ENCODE measurements around the gene LMNTD2. TPM values are rescaled to one million over a fixed set of nuclear protein-coding genes. Genes with fewer than 3 reads are reported as not detected.
A peak's percentile ranks its signal among the peaks of the same experiment; 100 is the strongest.

Gene LMNTD2
- total and polyA plus RNA-seq, 2 experiments from 2014 or later: 0.22 to 0.36 TPM

- Histone ChIP-seq H3F3A (ENCODE audit: insufficient read depth) (no peaks in the 10 kb centered on the region), H3K4me2 (ENCODE audit: unreplicated experiment) (no peak overlapping the region), H3K4me1 (ENCODE audit: insufficient read depth) (no peaks in the 10 kb centered on the region), H3K9me3 (ENCODE audit: low read depth) (no peaks in the 10 kb centered on the region), H3K79me2 (ENCODE audit: insufficient read depth) (peaks cover 8% of the 10 kb centered on the region), H2AFZ (no peak overlapping the region), H3K27me3 (replicated peaks; ENCODE audit: insufficient read depth) (no peaks in the 10 kb centered on the region), H3K9me2 (ENCODE audit: insufficient read depth) (no peaks in the 10 kb centered on the region), H3K27ac (no peak overlapping the region), H3K36me3 (ENCODE audit: low read depth) (no peaks in the 10 kb centered on the region), H4K20me1 (ENCODE audit: insufficient read depth) (no peaks in the 10 kb centered on the region), H3K9ac (no peak overlapping the region), H3K4me3 (no peak overlapping the region)
- in situ Hi-C loops (cut with MboI): no loop called here
- WGBS, 2 experiments (ENCODE audit: low coverage in 1 of 2, low lambda C conversion rate in 2 of 2, missing lambda C conversion rate in 2 of 2): 78% methylated on average over 23 to 26 of the region's 29 CpGs
- DNase-seq: no peak
- TF ChIP-seq EZH2phosphoT487 (IDR thresholded peaks at IDR 0.05; ENCODE audit: insufficient read depth, low read depth): no peak
- no peak for TF ChIP-seq EZH2 (IDR thresholded peaks at IDR 0.05; ENCODE audit: insufficient read depth, poor library complexity, severe bottlenecking)
Observed at GRCh38 chr11:528815-529727, 31.5 kb downstream of the LMNTD2 start.

- no peaks in the 10 kb centered on the region for H3K36me3 ChIP-seq (ENCODE audit: low read depth)
- H3K79me2 ChIP-seq (ENCODE audit: insufficient read depth): peaks cover under 1% of the 10 kb centered on the region; the same call in 1 of the 2 replicates
- TF ChIP-seq EZH2 (IDR thresholded peaks at IDR 0.05; ENCODE audit: insufficient read depth, poor library complexity, severe bottlenecking) (no peak), EZH2phosphoT487 (IDR thresholded peaks at IDR 0.05; ENCODE audit: insufficient read depth, low read depth) (no peak)
- no peak overlapping the region for H3K4me2 ChIP-seq (ENCODE audit: unreplicated experiment)
- H3K27me3 ChIP-seq (replicated peaks; ENCODE audit: insufficient read depth): no peaks in the 10 kb centered on the region
- DNase-seq: no peak
- in situ Hi-C loops (cut with MboI): no loop called here
- H3K9me2 ChIP-seq (ENCODE audit: insufficient read depth): no peaks in the 10 kb centered on the region
- no peak overlapping the region for H3K9ac ChIP-seq
- no peaks in the 10 kb centered on the region for H3K4me1 ChIP-seq (ENCODE audit: insufficient read depth)
- H3K9me3 ChIP-seq (ENCODE audit: low read depth): no peaks in the 10 kb centered on the region
- H4K20me1 ChIP-seq (ENCODE audit: insufficient read depth): no peaks in the 10 kb centered on the region
- no peak overlapping the region for H3K27ac ChIP-seq
- H3F3A ChIP-seq (ENCODE audit: insufficient read depth): no peaks in the 10 kb centered on the region
- 79% methylated on average over 23 to 25 of the region's 30 CpGs for WGBS, 2 experiments (ENCODE audit: low coverage in 1 of 2, low lambda C conversion rate in 2 of 2, missing lambda C conversion rate in 2 of 2)
- no peak overlapping the region for H2AFZ ChIP-seq
- no peak overlapping the region for H3K4me3 ChIP-seq
Observed at GRCh38 chr11:528166-528814, 32.2 kb downstream of the LMNTD2 start.

GRCh38 chr11:526192-526591 lies 34.3 kb downstream of the LMNTD2 start:
- Histone ChIP-seq H3K4me2 (ENCODE audit: unreplicated experiment) (no peak overlapping the region), H3K27me3 (replicated peaks; ENCODE audit: insufficient read depth) (no peaks in the 10 kb centered on the region), H3K27ac (no peak overlapping the region), H3K4me1 (ENCODE audit: insufficient read depth) (no peaks in the 10 kb centered on the region), H3K9me2 (ENCODE audit: insufficient read depth) (no peaks in the 10 kb centered on the region), H3K4me3 (no peak overlapping the region), H3K79me2 (ENCODE audit: insufficient read depth) (no peaks in the 10 kb centered on the region), H3F3A (ENCODE audit: insufficient read depth) (no peaks in the 10 kb centered on the region), H4K20me1 (ENCODE audit: insufficient read depth) (no peaks in the 10 kb centered on the region), H2AFZ (no peak overlapping the region), H3K9ac (no peak overlapping the region), H3K36me3 (ENCODE audit: low read depth) (no peaks in the 10 kb centered on the region), H3K9me3 (ENCODE audit: low read depth) (no peaks in the 10 kb centered on the region)
- in situ Hi-C loops (cut with MboI): no loop called here
- DNase-seq: no peak
- TF ChIP-seq EZH2phosphoT487 (IDR thresholded peaks at IDR 0.05; ENCODE audit: insufficient read depth, low read depth): no peak
- no peak for TF ChIP-seq EZH2 (IDR thresholded peaks at IDR 0.05; ENCODE audit: insufficient read depth, poor library complexity, severe bottlenecking)
- 80 to 86% methylated on average over 17 of the region's 17 CpGs for WGBS, 2 experiments (ENCODE audit: low coverage in 1 of 2, low lambda C conversion rate in 2 of 2, missing lambda C conversion rate in 2 of 2)

- peaks cover 9% of the 10 kb centered on the region; the same call in 1 of the 2 replicates for H3K4me1 ChIP-seq (ENCODE audit: insufficient read depth)
- no peaks in the 10 kb centered on the region for H3K27me3 ChIP-seq (replicated peaks; ENCODE audit: insufficient read depth)
- H3K36me3 ChIP-seq (ENCODE audit: low read depth): no peaks in the 10 kb centered on the region
- no peaks in the 10 kb centered on the region for H4K20me1 ChIP-seq (ENCODE audit: insufficient read depth)
- no peaks in the 10 kb centered on the region for H3K9me2 ChIP-seq (ENCODE audit: insufficient read depth)
- TF ChIP-seq EZH2 (IDR thresholded peaks at IDR 0.05; ENCODE audit: insufficient read depth, poor library complexity, severe bottlenecking): no peak
- no peak for TF ChIP-seq EZH2phosphoT487 (IDR thresholded peaks at IDR 0.05; ENCODE audit: insufficient read depth, low read depth)
- no peaks in the 10 kb centered on the region for H3K79me2 ChIP-seq (ENCODE audit: insufficient read depth)
- H2AFZ ChIP-seq: no peak overlapping the region
- in situ Hi-C loops (cut with MboI): no loop called here
- H3K4me3 ChIP-seq: no peak overlapping the region
- H3K9me3 ChIP-seq (ENCODE audit: low read depth): no peaks in the 10 kb centered on the region
- H3K27ac ChIP-seq: no peak overlapping the region
- H3K9ac ChIP-seq: no peak overlapping the region
- WGBS, 2 experiments (ENCODE audit: low coverage in 1 of 2, low lambda C conversion rate in 2 of 2, missing lambda C conversion rate in 2 of 2): 91 to 93% methylated on average over 10 of the region's 10 CpGs
- H3K4me2 ChIP-seq (ENCODE audit: unreplicated experiment): no peak overlapping the region
- peak; percentile 44 for DNase-seq
- H3F3A ChIP-seq (ENCODE audit: insufficient read depth): no peaks in the 10 kb centered on the region
Observed at GRCh38 chr11:521177-521688, 39.3 kb downstream of the LMNTD2 start.

Measured in GM23248 (cell line).